NCI-H2081 treated with DMSO at 0.1 percent for 48 hours (cell line): ENCODE measurements around the gene NPAS3.

Experiments used
- DNase-seq: peaks from one replicate; lab custom pipeline; 2025; lab: John Stamatoyannopoulos, UW

The NPAS3 gene

GRCh38 chr14:33016613-33017012, 77.9 kb downstream of the NPAS3 start:
- no peak for DNase-seq

DNA sequence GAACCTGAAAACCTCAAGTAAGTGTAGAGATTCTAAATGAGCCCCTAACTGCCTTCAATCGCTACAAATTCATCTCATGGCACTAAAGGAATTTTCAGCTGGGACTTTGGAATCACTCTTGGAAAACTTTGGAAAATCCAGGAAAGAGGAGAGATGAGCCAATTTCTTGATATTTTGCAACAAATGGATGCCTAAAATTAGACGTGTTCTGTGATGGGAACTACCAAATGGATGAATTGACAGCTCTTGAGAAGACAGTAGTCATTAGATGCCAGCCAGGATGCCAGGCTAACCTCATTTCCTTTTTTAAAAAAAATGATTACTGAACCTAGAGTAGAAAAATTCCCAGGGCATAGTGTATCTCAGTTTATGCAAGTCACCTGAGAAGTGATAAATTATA, 78.3 kb downstream of the NPAS3 start:
- no peak for DNase-seq

DNA sequence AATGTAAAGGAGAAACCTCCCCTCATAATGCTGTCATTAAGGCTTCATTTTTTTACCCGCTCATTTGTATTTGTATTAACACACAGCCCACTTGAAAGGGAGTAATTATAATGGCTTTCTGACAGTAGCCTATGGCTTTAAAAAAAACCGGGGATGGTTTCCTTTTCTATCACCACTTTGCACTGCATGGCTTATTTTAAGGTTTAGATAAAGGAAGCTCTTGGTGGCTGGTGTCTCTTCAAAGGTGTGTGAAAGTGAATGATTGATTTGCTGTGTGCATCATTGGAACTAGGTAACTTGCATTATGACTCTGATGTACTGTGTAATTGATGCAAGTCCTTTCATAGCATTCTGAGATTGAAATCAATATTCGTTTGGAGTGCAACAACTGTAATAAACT, 80.7 kb downstream of the NPAS3 start:
- DNase-seq, result no peak

GRCh38 chr14:33026850-33027430, 88.3 kb downstream of the NPAS3 start:
- DNase-seq, result no peak

GRCh38 chr14:33029511-33029910, 90.8 kb downstream of the NPAS3 start:
- no peak for DNase-seq

- DNase-seq, result no peak
These were observed 91.7 kb downstream of the NPAS3 start for GRCh38 chr14:33030386-33030785.

DNA sequence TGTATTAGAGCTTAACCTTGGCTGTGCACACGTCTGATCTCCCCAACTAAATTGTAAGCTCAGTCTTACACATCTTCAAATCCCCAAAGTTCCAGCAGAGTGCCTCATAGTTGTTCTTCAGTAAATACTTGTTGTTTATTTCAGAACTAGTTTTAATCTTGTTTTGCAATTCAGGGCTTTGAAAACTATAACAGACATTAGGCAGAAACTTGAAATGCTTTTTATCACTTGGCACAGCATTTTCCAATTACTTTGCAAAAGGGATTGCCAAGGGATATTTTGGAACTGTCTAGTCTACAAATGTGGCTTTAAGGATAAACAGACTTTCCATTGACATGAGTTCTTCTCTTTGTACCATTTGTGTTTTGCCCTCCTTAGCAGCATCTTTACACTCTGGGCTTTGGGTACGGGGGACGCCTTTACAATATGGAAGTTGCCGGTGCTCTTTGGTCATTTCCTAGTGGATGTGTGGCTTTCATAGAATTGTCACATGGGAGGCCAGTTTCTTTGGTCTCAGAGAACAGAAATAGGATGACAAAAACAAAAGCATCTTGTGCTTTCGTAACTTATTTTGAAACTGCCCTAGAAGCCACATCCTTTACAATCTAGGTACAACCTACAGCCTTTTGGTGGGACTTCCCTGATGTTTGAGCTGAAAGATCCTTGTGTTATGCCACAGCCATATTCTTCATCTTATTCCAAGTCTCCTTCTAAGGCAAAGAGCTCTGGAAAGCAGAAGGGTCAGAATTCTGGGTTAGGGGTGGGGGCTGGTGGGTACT, 96.9 kb downstream of the NPAS3 start:
- no peak for DNase-seq

- DNase-seq, result no peak
These were observed 100.6 kb downstream of the NPAS3 start for GRCh38 chr14:33039311-33039710.

DNA sequence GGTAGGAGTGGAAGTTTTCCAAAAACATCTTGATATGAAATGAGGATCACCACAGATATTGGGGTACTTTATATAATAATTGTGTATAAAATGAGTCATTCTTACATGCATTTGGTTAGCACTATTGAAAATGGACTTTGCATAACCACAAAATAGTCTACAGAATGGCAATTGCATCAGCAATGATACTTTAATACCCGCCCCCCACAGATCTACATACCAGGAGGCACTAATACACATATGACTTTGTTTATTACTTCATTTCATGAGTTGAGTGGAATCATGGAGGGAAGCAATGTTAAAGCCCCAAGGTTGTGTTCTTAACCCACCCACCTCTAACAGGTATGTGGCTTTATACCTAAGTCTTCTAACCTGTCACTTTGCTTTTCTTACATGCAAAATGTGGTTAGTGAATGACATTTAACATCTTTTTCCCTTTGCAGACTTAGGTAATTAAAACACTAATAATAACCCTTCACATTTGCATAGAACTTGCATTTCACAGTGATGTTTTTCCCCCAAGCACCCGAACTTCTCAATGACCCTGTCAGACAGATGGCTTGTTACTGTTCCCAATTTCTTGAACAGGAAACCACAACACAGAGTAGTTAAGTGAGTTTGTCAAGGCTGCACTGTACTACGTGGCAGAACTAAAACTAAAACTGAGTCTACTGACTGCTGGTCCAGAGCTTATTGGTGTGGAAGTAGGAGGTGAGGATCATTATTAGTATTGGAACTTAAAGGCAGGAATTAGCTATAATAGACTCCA, 101.9 kb downstream of the NPAS3 start:
- no peak for DNase-seq

- no peak for DNase-seq
These were observed 103.9 kb downstream of the NPAS3 start for GRCh38 chr14:33042591-33042990.

DNA sequence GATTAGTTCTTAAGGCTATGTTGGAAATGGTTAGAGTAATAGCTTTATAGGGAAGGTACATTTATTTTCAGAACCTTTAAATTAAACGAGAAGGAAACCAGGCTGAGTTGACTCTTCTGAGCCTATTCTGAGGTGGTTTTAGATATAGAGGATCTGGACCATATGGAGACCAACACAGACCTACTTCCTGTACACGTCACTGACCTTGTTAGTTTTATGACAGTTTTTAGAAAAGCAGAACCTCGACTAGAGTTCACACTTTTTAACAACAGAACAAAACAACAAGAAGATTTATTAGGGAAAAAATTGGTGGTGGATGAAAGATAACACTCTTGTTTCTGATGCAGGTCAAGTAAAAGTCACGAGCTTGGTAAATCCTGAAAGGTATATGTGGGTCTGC, 107.1 kb downstream of the NPAS3 start:
- DNase-seq, result no peak

GRCh38 chr14:33052943-33053342, 114.3 kb downstream of the NPAS3 start:
- DNase-seq, result peak; percentile 98

- DNase-seq, result no peak
These were observed 117.5 kb downstream of the NPAS3 start for GRCh38 chr14:33056213-33056612.

DNA sequence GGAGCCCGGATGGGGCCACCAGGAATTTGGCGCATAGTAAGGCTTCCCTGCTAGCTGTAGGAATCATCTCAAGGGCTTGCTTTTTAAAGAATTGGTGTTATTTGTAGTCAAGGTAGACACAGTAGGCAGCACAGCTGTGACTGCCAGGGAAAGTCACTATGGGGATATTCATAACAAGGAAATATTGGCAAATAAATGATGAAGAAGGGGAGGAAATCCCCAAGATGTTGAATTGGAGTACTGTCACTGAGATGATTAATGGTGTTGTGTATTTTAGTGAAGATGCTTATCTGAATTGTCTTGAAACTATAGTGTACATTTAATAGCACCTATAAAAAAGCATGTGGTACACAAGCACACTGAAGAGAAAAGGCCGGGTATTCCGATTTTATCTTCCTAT, 118.9 kb downstream of the NPAS3 start:
- no peak for DNase-seq

- no peak for DNase-seq
These were observed 123.1 kb downstream of the NPAS3 start for GRCh38 chr14:33061667-33062325.

GRCh38 chr14:33062476-33062875, 123.8 kb downstream of the NPAS3 start:
- no peak for DNase-seq

- DNase-seq, result no peak
These were observed 124.2 kb downstream of the NPAS3 start for GRCh38 chr14:33062881-33063280.

- no peak for DNase-seq
These were observed 124.8 kb downstream of the NPAS3 start for GRCh38 chr14:33063521-33063920.

- DNase-seq, result no peak
These were observed 127.0 kb downstream of the NPAS3 start for GRCh38 chr14:33065634-33066033.

GRCh38 chr14:33068040-33068439, 129.4 kb downstream of the NPAS3 start:
- no peak for DNase-seq

GRCh38 chr14:33068626-33069025, 129.9 kb downstream of the NPAS3 start:
- DNase-seq, result no peak

GRCh38 chr14:33070475-33070874, 131.8 kb downstream of the NPAS3 start:
- DNase-seq, result no peak

DNA sequence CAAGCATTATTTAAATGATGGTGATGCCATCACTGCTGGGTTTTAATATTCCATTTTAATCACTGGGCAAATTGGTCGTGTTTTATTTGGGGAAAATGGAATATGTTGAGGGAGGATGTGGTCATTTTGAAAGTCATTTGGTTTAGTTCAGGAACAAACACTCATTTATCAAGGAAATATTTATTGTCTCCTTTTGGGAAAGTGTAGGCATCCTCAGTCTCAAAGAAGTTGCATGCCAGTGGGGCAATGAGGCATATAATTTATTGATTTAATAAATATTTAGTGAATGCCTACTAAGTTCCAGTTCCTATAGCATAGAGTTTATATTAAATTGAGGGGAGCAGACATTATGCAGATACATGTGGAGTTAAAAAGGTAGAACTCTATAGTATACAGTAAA, 134.3 kb downstream of the NPAS3 start:
- no peak for DNase-seq
